ENCODE measurements around the gene CPSF7.
A peak's percentile ranks its signal among the peaks of the same experiment; 100 is the strongest.

CPSF7 gene

DNA sequence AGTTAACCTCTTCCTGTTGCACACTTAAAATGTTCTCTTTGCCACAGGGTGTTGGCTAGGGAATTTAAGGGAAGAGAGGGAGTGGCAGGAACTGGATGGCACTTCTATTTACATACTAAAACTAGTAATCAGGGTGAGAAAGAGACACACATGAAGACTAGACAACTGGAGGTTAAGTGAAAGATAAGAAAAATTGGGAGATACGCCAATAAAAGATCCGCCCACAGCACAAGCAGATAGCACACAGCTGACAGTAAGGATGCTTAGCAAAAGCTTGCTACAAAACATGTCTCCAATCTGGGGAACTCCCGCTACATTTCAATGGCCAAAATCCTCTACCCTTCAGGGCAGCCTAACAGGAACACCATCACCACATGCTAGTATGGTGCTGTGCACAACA, 12.8 kb downstream of the CPSF7 start:
- no peak overlapping the region for H3K4me3 ChIP-seq (ENCODE audit: low read length)
- no peak for TF ChIP-seq ZNF274 (IDR thresholded peaks at IDR 0.05; ENCODE audit: low read depth, low read length)

- no peak overlapping the region for H3K4me3 ChIP-seq (ENCODE audit: low read length)
- TF ChIP-seq ZNF274 (IDR thresholded peaks at IDR 0.05; ENCODE audit: low read depth, low read length): no peak
Measured at GRCh38 chr11:61415381-61415780, 14.4 kb downstream of the CPSF7 start.

DNA sequence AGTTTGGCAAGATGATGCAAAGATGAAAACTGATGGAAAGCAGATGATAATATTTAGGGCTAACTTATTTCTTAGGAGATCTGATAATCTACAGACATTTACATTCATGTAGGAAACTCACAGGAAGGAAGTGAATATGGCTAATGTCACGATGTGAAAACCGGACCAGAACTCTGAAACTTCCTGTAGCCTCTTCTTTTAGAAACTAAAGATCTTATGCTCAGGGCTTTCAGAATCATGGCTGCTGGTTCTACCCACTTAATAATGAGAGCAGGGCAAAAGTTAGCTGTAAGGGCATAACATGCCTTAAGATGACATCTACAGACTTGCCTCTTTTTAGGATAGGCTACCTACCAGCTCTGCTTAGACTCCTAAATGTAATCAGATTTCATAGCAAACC, 15.2 kb downstream of the CPSF7 start:
- H3K4me3 ChIP-seq (ENCODE audit: low read length): no peak overlapping the region
- no peak for TF ChIP-seq ZNF274 (IDR thresholded peaks at IDR 0.05; ENCODE audit: low read depth, low read length)

- TF ChIP-seq ZNF274 (IDR thresholded peaks at IDR 0.05; ENCODE audit: low read depth, low read length): no peak
- no peak overlapping the region for H3K4me3 ChIP-seq (ENCODE audit: low read length)
Measured at GRCh38 chr11:61413496-61413895, 16.3 kb downstream of the CPSF7 start.

- no peak overlapping the region for H3K4me3 ChIP-seq (ENCODE audit: low read length)
- no peak for TF ChIP-seq ZNF274 (IDR thresholded peaks at IDR 0.05; ENCODE audit: low read depth, low read length)
Measured at GRCh38 chr11:61411589-61411988, 18.2 kb downstream of the CPSF7 start.

DNA sequence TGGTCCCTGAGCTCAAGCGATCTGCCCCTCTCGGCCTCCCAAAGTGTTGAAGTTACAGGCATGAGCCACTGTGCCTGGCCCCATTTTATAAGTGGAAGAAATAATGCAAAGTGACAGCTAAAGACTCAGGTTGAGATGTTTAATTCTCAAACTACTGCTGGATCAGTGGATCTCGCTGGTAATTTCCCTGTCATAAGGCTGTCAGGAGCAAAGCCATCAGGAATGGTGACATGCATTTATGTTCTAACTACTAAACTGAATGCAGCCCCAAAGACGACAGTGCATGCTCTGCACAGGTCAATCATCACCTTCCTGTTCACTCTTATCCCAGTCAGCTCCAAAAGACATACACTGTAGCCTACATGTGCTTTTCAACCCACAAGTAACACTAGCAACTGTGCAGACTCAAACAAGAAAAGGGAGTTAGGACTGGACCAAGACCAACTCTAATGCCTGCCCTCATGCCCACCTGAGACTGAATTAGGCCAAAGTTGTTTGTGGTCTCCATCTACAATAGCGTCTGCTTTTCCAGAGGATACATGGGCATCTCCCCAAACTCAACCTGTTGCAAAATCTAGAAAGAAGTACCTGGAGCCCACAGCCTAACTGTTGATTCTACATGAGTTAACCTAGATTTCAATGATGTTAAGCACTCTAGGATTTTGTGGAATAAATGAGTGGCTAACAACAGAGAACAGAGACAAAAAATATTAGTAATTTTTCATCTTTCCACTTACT, 22.6 kb downstream of the CPSF7 start:
- no peak for TF ChIP-seq ZNF274 (IDR thresholded peaks at IDR 0.05; ENCODE audit: low read depth, low read length)
- no peak overlapping the region for H3K4me3 ChIP-seq (ENCODE audit: low read length)

- H3K4me3 ChIP-seq (ENCODE audit: low read length): no peak overlapping the region
- TF ChIP-seq ZNF274 (IDR thresholded peaks at IDR 0.05; ENCODE audit: low read depth, low read length): no peak
Measured at GRCh38 chr11:61406067-61406466, 23.7 kb downstream of the CPSF7 start.

DNA sequence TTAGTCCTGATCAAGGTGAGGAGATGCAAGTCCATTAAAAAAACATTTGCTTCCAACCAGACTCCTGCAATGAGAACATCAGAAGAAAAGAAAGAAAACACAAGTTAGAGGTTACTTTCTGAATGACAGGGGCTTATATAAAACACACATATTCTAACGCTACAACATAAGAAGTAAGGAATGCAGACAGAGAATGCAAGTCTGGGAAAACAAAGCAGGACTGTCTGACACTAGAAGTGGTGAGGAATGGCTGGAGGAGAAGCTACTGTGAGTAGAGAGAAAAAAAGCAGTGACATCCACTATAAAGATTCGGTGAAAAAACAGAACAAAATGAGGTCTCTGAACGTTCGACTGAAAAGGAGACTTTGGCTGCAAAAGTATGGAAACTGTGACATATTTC, 25.1 kb downstream of the CPSF7 start:
- H3K4me3 ChIP-seq (ENCODE audit: low read length): no peak overlapping the region
- no peak for TF ChIP-seq ZNF274 (IDR thresholded peaks at IDR 0.05; ENCODE audit: low read depth, low read length)

- H3K4me3 ChIP-seq (ENCODE audit: low read length): no peak overlapping the region
- TF ChIP-seq ZNF274 (IDR thresholded peaks at IDR 0.05; ENCODE audit: low read depth, low read length): no peak
Measured at GRCh38 chr11:61404103-61404502, 25.7 kb downstream of the CPSF7 start.

DNA sequence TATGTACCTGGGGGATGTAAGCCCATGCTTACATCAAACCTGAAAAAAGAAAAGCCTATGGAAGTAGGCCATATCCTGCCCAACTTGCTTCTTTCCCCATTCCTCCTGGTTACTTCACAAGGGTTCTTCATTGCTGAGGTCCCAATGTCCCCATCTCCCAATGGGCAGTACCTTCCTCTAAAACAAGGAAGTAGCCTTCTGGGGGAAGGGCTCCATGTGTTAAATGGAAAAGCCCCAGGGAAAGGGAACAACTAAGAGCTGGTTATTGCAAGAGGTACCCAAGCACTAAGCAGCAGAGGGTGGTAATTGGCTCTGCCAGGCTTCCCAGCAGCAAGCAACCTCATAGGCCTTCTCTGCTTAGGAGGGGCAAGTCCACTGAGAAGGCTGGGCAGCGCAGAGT, 26.1 kb downstream of the CPSF7 start:
- no peak for TF ChIP-seq ZNF274 (IDR thresholded peaks at IDR 0.05; ENCODE audit: low read depth, low read length)

DNA sequence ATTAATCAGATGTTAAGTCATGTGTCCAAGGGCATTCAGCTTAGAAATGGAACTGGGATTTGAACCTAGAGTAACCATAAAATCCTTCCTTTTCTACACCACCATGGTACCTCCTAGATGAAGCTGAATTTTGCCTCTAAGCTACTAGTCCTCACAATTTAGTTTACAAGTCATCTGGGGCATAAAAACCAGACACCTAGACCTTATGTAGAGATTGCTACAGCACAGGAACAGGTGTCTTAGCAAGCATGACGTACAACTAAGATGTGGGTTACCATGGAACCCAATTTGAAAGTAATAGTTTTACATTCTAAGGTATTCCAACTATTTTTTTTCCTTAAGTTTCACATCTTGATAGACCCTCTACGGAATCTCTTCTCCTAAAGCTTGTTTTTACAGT, 28.2 kb downstream of the CPSF7 start:
- H3K4me3 ChIP-seq (ENCODE audit: low read length): no peak overlapping the region
- no peak for TF ChIP-seq ZNF274 (IDR thresholded peaks at IDR 0.05; ENCODE audit: low read depth, low read length)

More for the DNA sequence above, 26.1 kb downstream of the CPSF7 start:
- no peak overlapping the region for H3K4me3 ChIP-seq (ENCODE audit: low read length)

- no peak for TF ChIP-seq ZNF274 (IDR thresholded peaks at IDR 0.05; ENCODE audit: low read depth, low read length)
- no peak overlapping the region for H3K4me3 ChIP-seq (ENCODE audit: low read length)
Measured at GRCh38 chr11:61401173-61401572, 28.6 kb downstream of the CPSF7 start.

DNA sequence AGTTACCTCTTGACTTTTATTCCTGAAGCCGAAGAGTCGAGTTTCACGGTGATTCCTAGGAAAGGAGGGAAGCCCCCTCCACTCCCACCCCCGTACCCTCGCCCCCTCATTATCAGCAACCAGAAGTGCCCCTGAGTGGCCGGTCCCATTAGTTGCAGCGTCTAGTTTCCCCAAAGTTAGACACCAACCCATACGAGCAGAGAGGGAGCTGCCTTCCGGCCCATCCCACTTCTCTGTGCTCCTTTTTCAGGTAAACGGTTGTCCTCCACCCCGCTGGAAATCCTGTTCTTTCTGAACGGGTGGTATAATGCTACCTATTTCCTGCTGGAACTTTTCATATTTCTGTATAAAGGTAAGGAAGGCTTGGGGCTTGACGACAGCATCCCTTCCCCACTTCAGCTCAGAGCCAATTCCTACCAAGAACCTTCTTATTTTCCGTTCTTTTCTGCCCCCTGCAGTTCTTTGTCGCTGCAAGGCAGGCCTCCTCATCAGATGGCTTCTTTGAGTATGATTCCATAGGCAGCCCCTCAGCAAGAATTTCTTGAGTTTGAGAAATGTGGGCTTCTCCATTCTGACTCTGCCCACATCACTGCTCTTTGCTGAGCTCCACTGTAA, 36.7 kb downstream of the CPSF7 start:
- TF ChIP-seq ZNF274 (IDR thresholded peaks at IDR 0.05; ENCODE audit: low read depth, low read length): no peak
- peak overlapping the region; percentile 76 for H3K4me3 ChIP-seq (ENCODE audit: low read length)

DNA sequence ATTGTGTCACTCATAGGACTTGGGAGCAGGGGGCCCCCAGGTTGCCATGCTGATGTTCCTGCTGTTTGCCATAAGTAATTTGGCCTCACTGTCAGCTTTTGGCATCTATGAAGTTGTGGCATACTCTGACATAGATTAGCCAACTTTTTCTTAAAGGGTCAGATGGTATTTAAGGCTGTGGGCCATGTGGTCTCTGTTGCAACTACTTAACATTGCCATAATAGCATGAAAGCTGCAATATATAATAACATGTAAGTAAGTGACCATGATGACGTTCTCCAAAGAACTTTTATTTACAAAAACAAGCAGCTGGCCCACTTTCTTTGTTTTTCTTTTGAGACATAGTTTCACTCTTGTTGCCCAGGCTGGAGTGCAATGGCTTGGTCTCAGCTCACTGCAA, 39.6 kb downstream of the CPSF7 start:
- no peak overlapping the region for H3K4me3 ChIP-seq (ENCODE audit: low read length)
- no peak for TF ChIP-seq ZNF274 (IDR thresholded peaks at IDR 0.05; ENCODE audit: low read depth, low read length)

Measured in GM08714 (cell line).